Measurements from ENCODE around the gene CCDC197.

CCDC197 gene

GRCh38 chr14:93997082-93997481, at the start of gene CCDC197:
Gene CCDC197, plus strand, starts transcription at chr14:93997301. Its CDS starts 831 bp downstream, at chr14:93998132.
- DNase-seq (ENCODE audit: low read depth, low spot score), result no peak

- DNase-seq (ENCODE audit: low read depth, low spot score), result no peak
Measured at GRCh38 chr14:93949511-93950075, 47.5 kb upstream of the CCDC197 start.

GRCh38 chr14:93950948-93951634, 46.0 kb upstream of the CCDC197 start:
- no peak for DNase-seq (ENCODE audit: low read depth, low spot score)

GRCh38 chr14:93951635-93952540, 45.2 kb upstream of the CCDC197 start:
- DNase-seq (ENCODE audit: low read depth, low spot score), result no peak

GRCh38 chr14:93952829-93953228, 44.3 kb upstream of the CCDC197 start:
- DNase-seq (ENCODE audit: low read depth, low spot score), result no peak

- no peak for DNase-seq (ENCODE audit: low read depth, low spot score)
Measured at GRCh38 chr14:93953263-93953662, 43.8 kb upstream of the CCDC197 start.

- DNase-seq (ENCODE audit: low read depth, low spot score), result no peak
Measured at GRCh38 chr14:93953739-93954515, 43.2 kb upstream of the CCDC197 start.

- DNase-seq (ENCODE audit: low read depth, low spot score), result no peak
Measured at GRCh38 chr14:93954516-93954830, 42.6 kb upstream of the CCDC197 start.

- DNase-seq (ENCODE audit: low read depth, low spot score), result no peak
Measured at GRCh38 chr14:93954900-93955849, 41.9 kb upstream of the CCDC197 start.

GRCh38 chr14:93955850-93956481, 41.1 kb upstream of the CCDC197 start:
- no peak for DNase-seq (ENCODE audit: low read depth, low spot score)

GRCh38 chr14:93956514-93957332, 40.4 kb upstream of the CCDC197 start:
- DNase-seq (ENCODE audit: low read depth, low spot score), result no peak

- DNase-seq (ENCODE audit: low read depth, low spot score), result no peak
Measured at GRCh38 chr14:93957333-93957710, 39.8 kb upstream of the CCDC197 start.

- no peak for DNase-seq (ENCODE audit: low read depth, low spot score)
Measured at GRCh38 chr14:93957751-93958566, 39.1 kb upstream of the CCDC197 start.

- no peak for DNase-seq (ENCODE audit: low read depth, low spot score)
Measured at GRCh38 chr14:93958567-93959238, 38.4 kb upstream of the CCDC197 start.

- DNase-seq (ENCODE audit: low read depth, low spot score), result peak; percentile 90
Measured at GRCh38 chr14:93959239-93960107, 37.6 kb upstream of the CCDC197 start.

- DNase-seq (ENCODE audit: low read depth, low spot score), result no peak
Measured at GRCh38 chr14:93960108-93960475, 37.0 kb upstream of the CCDC197 start.
